Cardiac fibroblast (primary cell): ENCODE results near the gene COX7B2.

Experiments used
- DNase-seq, 2 donors: peaks; one replicate each; pipeline versions ENCODE4 v3.0.0 to v3.0.0-alpha.2; 2010; ENCODE audit warnings: low read depth in 2 of 2
- H3K4me3 ChIP-seq, 2 donors: replicated peaks in 1 of 2; 1 replicate in 1 of 2; 2 replicates in 1 of 2; pipeline ENCODE4 v1.5.1; 2011; ENCODE audit warnings: low read depth in 2 of 2, low read length in 2 of 2, mild to moderate bottlenecking in 2 of 2, moderate library complexity in 1 of 2
- TF ChIP-seq, protein P1 (sequence below): IDR thresholded peaks from one replicate; pipeline ENCODE4 v1.5.1; 2011; ENCODE audit warnings: low read depth, mild to moderate bottlenecking, low read length, inconsistent platforms

Gene COX7B2

DNA sequence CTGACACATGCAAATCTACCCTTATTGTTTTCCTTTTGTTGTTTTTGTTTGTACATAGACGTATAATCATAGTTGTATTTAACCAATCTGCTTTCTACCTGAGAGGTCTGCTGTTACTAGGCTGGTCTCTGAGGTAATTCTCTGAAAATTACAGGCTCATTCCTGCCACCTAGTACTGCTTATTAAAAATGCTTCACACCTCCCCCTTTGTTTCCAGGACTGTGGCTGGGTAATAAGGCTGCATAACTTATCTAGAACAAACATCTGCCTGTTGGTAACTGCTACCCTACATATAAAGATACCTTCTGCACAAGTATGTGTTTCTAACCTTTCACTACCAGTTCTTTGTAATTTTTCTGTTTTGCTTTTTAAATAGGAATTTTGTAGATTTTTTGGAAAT, 34.2 kb downstream of the COX7B2 start:
- TF ChIP-seq, protein P1, sequence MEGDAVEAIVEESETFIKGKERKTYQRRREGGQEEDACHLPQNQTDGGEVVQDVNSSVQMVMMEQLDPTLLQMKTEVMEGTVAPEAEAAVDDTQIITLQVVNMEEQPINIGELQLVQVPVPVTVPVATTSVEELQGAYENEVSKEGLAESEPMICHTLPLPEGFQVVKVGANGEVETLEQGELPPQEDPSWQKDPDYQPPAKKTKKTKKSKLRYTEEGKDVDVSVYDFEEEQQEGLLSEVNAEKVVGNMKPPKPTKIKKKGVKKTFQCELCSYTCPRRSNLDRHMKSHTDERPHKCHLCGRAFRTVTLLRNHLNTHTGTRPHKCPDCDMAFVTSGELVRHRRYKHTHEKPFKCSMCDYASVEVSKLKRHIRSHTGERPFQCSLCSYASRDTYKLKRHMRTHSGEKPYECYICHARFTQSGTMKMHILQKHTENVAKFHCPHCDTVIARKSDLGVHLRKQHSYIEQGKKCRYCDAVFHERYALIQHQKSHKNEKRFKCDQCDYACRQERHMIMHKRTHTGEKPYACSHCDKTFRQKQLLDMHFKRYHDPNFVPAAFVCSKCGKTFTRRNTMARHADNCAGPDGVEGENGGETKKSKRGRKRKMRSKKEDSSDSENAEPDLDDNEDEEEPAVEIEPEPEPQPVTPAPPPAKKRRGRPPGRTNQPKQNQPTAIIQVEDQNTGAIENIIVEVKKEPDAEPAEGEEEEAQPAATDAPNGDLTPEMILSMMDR = no peak
- DNase-seq = no peak

DNA sequence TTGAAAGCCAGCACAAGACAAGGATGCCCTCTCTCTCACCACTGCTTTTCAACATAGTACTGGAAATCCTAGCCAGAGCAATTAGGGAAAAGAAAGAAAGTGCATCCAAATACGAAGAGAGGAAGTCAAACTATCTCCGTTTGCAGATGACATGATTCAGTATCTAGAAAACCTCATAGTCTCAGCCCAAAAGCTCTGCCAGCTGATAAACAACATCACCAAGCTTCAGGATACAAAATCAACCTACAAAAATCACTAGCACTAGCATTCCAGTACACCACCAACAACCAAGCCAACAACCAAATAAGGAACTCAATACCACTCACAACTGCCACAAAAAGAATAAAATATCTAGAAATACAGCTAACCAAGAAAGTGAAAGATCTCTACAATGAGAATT, 38.6 kb downstream of the COX7B2 start:
- TF ChIP-seq, protein P1 = no peak
- H3K4me3 ChIP-seq = no peak overlapping the region
- DNase-seq = no peak

More for the DNA sequence above, 34.2 kb downstream of the COX7B2 start:
- no peak overlapping the region for H3K4me3 ChIP-seq

DNA sequence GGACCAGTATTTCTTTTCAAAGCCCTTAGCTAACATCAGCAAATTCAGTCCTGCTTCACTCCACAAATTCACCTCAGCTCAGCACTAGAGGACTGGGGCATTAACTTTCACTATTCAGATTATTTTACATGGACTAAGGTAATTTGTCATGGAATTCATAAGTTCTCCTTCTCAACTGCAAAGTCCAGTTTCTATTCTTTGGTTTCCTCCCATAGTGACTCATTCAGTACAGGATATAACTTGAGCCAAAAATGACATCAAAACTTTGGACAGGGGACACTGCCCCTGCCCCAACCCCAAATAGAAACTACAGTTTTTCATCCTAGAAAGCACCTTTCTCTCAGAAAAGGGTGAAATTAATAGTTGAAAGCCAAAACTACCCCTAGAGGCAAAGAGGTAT, 52.7 kb downstream of the COX7B2 start:
- TF ChIP-seq, protein P1 = no peak
- H3K4me3 ChIP-seq = no peak overlapping the region
- peak in 1 of 2 donors; percentile 5 for DNase-seq

DNA sequence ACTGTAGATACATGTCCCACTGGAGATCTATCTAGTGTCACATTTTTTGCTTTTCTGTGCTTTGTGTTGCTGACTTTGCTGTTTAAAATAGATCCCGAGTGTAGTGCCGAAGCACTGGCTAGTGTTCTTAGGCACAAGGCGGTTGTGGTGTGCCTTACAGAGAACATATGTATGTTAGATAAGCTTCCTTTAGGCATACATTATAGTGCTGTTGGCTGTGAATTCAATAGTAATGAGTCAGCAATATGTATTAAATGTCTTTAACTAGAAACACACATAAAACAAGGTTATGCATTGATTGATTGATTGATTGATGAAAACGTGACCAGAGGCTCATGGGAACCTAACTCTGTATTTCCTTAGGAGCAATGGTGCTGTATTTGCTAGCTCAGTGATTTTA, 56.2 kb downstream of the COX7B2 start:
- no peak overlapping the region for H3K4me3 ChIP-seq
- TF ChIP-seq, protein P1 = no peak
- no peak for DNase-seq

DNA sequence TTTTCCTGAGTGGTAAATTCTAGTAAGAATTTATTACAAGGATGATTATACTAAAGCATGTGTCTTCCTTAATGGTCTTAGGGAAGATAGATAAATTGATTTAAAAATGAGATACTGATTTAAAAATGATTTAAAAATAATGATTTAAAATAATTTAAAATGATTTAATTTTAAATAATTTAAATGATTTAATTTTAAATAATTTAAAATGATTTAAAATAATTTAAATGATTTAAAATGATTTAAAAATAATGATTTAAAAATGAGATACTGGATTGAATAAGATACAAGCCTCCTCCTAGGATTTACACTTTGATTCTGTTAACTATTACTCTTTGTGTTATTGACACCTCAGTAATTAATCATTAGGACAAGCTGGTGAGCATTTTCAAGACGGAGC, 59.0 kb downstream of the COX7B2 start:
- no peak for DNase-seq
- TF ChIP-seq, protein P1 = no peak
- H3K4me3 ChIP-seq = no peak overlapping the region

DNA sequence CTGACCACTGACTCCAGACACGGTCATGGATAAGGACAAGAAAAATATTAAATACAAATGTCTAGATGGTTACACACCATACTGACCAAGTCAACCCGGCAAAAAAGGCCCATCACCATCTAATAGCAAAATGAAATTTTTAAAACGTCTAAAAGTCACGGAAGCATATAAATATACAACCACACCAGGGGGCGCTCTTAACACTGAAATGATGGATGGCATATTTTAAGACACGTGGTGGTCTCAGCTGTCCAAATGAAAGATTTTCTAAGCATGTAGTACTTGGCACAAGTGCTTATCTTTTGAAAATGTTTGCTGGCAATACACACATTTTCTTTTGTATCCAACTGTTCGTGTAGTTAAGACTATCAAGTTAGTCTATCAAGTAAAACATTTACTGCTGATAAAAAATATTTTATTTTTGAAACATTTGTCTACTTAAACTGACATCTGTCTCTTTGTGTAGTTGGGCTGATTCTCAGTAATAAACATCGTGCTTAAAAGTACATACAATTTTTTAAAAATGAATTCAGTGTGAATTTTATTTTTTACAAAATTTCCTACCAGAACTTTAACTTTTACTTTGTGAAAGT, 64.6 kb downstream of the COX7B2 start:
- TF ChIP-seq, protein P1 = peak; percentile 67
- no peak overlapping the region for H3K4me3 ChIP-seq
- peak; percentile 72 to 76 for DNase-seq

DNA sequence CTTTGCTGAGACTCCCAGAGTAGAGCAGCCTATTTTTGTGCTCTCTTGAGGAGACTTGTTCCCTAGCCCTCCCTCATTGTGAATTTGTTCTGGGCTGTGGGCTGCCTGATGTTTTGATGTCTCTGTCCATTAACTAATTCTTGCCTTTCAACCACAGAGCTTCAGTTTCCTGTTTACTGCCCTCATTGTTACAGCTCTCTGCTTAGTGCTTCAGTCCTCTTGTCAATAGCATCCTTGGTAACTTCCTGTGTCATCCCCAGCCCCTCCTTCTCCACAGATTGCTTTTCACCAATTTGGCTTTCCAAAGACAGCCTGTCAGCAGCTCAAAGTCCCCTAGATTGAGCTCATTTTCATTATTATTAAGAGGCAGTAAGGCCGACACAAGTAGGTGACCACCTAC, 69.9 kb downstream of the COX7B2 start:
- TF ChIP-seq, protein P1 = no peak
- H3K4me3 ChIP-seq = no peak overlapping the region
- DNase-seq = no peak
